ENCODE data around the gene CIAO2B.

CIAO2B gene

DNA sequence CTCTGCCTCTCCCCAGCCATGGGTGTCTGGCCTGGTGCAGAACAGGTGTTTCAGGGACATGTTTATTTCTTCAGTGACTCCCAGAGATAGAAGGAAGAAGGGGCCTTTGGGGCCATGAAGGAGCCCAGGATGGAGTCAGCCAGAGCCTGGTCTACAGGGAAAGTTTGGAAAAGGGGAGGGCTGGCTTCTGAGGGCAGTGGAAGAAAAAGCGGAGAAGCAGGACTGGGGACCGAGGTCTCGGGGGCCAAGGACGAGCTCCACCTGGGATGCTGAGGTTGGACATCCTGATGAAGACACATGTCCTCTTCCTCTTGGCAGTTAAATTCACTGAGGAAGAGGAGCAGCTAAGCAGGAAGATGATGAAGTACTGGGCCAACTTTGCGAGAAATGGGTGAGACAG, 8.8 kb upstream of the CIAO2B start:
- in situ Hi-C loops (cut with HindIII; ENCODE audit: low sequenced_read_pairs), result no loop called here

DNA sequence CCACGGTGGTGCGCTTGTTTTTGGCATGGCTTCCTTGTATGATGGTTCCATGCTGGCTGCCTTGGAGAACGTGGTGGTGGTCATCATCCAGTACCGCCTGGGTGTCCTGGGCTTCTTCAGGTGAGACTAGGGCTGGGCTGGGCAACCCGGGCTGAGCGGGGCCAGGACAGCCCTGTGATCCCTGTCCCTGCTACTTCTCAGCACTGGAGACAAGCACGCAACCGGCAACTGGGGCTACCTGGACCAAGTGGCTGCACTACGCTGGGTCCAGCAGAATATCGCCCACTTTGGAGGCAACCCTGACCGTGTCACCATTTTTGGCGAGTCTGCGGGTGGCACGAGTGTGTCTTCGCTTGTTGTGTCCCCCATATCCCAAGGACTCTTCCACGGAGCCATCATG, 6.0 kb upstream of the CIAO2B start:
- in situ Hi-C loops (cut with HindIII; ENCODE audit: low sequenced_read_pairs), result no loop called here

DNA sequence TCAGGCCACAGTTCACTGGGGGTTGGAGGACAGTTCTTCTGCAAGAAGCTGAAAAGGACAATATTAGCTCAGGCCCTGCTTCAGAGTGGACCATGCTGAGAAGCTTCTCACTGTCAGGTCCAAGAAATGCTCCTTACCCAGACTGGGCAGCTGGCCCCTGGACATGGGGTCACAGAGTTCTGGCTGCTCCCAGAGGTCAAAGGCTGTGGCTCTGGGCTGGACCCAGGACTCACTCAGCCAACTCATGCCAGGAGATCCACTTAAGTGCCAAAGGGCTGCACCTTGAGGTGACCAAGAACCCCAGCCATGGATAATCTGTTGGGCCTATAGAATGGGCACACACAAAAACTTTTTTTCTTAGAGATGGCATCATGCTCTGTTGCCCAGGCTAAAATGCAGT, 5.2 kb upstream of the CIAO2B start:
- in situ Hi-C loops (cut with HindIII; ENCODE audit: low sequenced_read_pairs), result loop anchor here (5.0 to 10.0 kb wide), 3 partner anchors 57 to 445 kb away; partner anchors contain the start of gene PDP2

DNA sequence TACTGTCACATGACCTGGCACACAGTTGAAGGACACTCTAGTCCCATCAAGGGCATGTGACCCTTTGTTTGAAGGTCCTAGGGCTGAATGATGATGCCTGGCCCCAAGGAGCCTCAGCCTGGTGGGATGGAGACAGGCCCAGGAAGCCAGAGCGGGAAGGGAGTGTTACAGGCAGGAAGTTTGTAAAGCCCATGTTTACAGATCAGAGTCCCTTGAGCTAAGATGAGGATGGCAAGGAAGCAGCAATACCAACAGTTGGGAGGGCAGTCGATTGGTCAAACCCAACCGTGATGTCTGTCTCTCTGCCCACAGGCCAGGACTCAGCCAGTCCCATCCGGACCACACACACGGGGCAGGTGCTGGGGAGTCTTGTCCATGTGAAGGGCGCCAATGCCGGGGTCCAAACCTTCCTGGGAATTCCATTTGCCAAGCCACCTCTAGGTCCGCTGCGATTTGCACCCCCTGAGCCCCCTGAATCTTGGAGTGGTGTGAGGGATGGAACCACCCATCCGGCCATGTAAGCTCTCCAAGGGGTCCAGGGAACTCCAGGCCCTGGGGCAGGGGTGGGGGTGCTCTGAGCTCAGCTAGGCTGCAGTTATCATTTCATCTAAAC, 3.6 kb upstream of the CIAO2B start:
- in situ Hi-C loops (cut with HindIII; ENCODE audit: low sequenced_read_pairs), result loop anchor here (5.0 to 10.0 kb wide), 3 partner anchors 56 to 447 kb away; partner anchors contain the start of gene PDP2

DNA sequence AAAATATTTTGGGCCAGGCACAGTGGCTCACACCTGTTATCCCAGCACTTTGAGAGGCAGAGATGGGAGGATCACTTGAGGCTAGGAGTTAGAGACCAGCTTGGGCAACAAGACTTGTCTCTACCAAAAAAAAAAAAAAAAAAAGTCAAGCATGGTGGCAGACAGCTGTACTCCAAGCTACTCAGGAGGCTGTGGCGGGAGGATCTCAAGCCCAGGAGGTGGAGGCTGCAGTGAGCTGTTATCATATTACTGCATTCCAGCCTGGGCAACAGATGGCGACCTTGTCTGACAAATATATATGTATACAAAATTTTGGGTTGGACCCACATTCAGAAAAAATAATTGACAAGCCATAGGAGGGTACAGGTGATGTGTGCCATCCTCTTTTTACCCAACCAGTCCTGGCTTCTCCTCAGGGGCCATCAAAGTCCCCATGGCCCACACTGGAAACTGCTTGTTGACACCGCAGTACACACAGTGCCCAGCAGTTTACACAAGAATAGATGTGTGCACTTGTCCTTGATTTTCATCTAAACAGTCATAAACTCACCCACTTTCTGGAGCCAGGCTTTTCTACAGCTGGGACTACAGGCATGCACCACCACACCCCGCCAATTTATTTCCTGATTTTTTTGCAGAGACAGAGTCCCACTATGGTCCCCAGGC, 2.8 kb upstream of the CIAO2B start:
- in situ Hi-C loops (cut with HindIII; ENCODE audit: low sequenced_read_pairs), result loop anchor here (5.0 to 10.0 kb wide), 3 partner anchors 55 to 448 kb away; partner anchors contain the start of gene PDP2

DNA sequence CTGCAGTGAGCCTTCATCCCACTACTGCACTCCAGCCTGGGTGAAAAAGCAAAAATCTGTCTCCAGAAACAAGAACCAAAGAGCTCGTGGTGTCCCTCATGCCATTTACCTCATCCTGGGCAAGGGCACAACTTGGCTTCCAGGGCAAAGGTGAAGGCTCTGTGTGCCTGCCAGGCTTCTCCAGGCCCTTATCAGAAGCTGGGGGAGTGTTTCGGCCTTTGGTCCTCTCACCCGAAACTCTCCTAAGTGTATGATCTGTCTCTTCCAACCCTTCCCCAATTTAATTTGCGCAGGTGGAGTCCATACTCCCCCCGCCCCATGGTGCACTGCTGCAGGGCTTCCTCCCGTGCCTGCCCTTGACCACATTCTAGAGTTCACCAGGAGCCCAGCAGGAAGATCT, 2.3 kb upstream of the CIAO2B start:
- in situ Hi-C loops (cut with HindIII; ENCODE audit: low sequenced_read_pairs), result loop anchor here (5.0 to 10.0 kb wide), 3 partner anchors 54 to 448 kb away; partner anchors contain the start of gene PDP2

DNA sequence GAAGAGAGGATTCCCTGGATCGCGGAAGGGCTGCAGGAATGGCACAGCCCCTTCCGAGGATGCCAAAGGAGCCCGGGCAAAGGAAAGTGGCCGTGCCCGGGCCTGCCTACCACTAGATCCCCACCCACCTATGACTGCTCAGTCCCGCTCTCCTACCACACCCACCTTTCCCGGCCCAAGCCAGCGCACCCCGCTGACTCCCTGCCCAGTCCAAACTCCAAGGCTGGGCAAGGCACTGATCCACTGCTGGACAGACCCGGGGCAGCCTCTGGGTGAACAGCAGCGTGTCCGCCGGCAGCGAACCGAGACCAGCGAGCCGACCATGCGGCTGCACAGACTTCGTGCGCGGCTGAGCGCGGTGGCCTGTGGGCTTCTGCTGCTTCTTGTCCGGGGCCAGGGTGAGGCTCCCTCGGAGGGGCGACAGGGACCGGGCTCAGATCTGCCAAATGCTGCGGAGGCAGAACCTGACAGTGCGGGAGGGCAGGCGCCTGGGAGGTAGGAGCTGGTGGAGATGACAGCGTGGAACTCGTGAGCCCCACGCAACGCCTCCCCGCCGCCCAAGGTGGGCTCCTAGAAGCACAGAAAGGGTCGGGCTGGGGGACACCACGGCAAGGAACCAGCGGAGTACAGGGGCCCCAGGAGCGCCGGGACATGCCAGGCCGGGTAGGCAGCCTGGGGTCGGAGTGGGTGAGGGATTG, 1.3 kb upstream of the CIAO2B start, which contains the start of gene CES2:
Gene CES2 (plus strand): TSS at position 203 of the 698 bp plus-strand sequence. CDS start 120 bp downstream, at position 323.
- in situ Hi-C loops (cut with HindIII; ENCODE audit: low sequenced_read_pairs), result loop anchor here (5.0 to 10.0 kb wide), 3 partner anchors 53 to 449 kb away; partner anchors contain the start of gene PDP2

DNA sequence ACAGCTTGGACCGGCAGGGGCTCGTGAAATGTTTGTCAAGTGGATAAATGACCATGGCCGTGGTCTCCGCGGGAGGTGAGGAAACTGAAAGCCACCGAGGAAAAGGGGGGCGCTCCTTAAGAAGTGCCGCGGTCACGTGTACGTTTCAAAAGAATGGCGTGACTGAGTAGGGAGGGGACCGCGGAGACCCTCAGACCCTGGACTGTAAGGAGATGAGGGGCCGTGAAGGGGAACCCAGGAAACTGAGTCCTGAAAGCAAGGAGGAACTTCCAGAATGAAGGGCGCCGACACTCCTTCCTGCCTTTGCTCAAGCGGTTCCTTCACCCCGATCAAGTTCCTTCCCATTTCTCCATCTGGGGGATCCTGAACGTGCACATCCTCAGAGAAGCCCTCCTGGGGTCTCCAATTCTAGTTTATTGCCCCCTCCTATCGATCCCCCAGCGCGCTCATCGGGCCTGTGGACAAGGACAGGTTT, 674 bp upstream of the CIAO2B start:
- in situ Hi-C loops (cut with HindIII; ENCODE audit: low sequenced_read_pairs), result loop anchor here (5.0 to 10.0 kb wide), 3 partner anchors 53 to 450 kb away; partner anchors contain the start of gene PDP2

DNA sequence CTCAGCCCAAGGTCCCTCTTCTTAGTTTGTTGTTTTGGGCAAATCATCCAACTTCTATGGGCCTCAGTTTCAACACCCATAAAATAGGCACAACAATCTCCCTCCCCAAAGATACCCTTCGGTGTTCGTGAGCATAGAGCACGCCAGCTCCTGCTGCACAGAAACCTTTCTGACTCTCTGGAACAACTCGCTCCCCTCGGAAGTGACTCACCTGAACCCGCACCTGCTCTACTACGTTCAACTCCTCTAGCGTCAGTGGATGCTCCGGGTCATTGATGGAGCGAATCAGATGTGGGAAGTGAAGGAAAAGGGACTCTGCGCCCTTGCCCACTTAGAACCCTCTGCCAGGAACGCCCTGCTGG, 445 bp downstream of the CIAO2B start:
- in situ Hi-C loops (cut with HindIII; ENCODE audit: low sequenced_read_pairs), result loop anchor here (10.0 kb wide), 1 partner anchor 451 kb away; no protein-coding TSS in a partner anchor

DNA sequence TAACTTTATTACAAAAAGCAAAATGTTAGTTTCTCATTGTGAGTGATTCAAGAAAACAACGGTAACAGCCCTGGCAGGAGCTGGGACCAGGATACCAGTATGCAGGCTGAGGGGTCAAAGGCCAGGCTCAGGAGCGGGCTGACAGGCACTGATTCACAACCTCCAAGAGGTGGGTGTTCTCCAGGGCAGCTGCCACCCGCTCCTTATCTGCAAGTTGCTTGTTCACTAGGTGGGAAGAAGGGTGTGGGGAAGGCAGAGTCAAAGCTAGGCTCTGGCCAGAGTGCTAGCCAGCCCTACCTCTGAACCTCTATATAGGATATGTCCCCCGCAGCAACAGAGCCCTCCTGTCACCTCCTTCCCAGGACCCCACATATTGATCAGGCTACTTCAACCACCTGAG, 2.1 kb downstream of the CIAO2B start:
- in situ Hi-C loops (cut with HindIII; ENCODE audit: low sequenced_read_pairs), result loop anchor here (10.0 kb wide), 1 partner anchor 453 kb away; no protein-coding TSS in a partner anchor

DNA sequence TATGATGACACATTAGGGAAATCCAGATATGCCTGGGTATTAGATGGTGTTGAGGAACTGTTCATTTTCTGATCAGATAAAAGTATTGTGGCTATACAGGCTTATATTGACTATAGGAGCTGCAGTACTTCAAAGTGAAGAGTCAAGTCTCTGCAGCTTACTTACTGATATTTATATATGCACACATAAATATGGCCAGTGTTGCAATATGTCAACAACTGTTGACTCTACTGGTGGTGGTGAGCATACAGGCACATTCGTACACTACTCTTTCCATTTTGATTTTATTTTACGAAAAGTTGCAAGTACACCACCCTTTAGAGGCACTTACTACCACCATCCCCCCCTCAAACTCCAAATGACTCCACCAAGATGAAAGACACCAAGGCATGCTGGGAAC, 2.5 kb downstream of the CIAO2B start:
- in situ Hi-C loops (cut with HindIII; ENCODE audit: low sequenced_read_pairs), result loop anchor here (10.0 kb wide), 1 partner anchor 453 kb away; no protein-coding TSS in a partner anchor

DNA sequence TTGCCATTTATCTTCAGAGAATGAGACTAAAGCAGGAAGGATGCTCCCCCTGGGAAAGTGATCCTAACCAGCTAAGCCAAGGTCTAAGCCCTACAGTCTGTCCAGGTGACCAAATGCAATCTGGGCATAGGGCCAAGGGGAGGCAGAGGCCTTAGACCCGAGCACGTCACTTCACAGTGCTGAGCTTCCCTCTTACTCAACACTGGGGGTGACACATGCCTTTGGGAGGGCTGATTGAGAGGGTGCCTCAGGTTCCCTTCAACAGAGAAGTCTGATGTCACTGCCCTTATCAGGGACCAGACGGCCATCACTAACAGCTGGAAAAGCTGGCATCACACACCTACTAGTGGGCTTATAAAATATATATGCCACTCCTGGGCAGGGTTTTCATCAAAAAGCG, 4.0 kb downstream of the CIAO2B start:
- in situ Hi-C loops (cut with HindIII; ENCODE audit: low sequenced_read_pairs), result loop anchor here (10.0 kb wide), 1 partner anchor 455 kb away; no protein-coding TSS in a partner anchor

DNA sequence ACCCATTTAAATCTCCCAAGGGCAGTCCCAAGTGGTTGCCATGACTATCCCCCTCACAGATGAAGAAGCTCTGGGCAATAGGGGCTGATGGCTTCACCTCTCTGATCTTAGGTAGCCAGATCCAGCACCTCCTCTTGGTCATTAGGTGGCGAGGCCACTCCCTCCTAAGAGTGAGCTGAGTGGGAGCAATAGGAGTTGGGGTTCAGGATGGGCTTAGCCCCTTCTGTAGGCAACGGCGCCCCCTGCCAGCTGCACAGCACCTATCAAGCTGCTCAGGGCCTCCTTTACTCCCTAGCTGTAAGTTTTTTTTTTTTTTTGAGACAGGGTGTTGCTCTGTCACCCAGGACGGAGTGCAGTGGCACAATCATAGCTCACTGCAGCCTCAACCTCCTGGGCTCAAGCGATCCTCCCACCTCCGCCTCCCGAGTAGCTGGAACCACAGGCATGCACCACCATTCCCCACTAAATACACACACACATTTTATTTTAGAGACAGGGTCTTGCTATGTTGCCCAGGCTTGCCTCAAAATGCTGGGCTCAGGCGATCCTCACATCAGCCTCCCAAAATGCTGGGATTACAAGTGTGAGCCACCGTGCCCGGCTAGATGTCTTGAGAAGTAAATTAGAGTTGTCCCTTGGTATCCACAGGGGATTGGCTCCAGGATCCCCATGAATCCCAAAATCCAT, 5.4 kb downstream of the CIAO2B start:
- in situ Hi-C loops (cut with HindIII; ENCODE audit: low sequenced_read_pairs), result no loop called here

DNA sequence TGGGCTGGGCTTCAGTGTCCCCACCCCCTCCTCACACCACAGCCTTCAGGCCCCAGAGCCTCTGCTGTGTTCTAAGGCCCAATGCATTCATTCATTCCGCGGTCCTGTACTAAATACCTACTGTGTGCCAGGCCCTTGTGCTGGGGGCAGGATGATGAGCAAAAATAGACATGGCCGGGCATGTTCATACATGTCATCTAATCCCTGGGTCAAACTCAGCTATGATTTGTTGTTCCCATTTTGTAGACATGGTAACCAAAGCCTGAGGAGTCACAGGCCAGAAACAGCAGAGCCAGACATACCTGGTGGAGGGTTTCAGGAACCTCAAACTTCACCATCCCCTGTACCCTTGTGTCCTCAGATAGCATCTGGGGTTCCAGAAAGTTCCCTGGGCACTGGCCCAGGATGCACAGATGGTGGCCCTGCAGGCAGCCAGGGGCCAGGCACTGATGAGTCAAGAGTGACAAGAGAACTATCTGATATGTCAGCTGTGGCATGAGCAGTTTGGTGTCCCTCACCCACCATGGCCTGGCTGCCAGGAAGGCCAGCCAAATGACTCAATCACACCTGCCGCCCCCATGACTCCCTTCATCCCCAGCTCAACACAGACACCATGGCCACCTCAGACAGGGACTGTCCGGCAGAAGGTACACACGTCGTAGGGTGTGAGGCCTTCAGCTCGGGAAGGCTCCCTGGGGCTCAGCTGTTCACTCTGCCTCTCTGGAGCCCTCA, 6.1 kb downstream of the CIAO2B start:
- in situ Hi-C loops (cut with HindIII; ENCODE audit: low sequenced_read_pairs), result no loop called here

DNA sequence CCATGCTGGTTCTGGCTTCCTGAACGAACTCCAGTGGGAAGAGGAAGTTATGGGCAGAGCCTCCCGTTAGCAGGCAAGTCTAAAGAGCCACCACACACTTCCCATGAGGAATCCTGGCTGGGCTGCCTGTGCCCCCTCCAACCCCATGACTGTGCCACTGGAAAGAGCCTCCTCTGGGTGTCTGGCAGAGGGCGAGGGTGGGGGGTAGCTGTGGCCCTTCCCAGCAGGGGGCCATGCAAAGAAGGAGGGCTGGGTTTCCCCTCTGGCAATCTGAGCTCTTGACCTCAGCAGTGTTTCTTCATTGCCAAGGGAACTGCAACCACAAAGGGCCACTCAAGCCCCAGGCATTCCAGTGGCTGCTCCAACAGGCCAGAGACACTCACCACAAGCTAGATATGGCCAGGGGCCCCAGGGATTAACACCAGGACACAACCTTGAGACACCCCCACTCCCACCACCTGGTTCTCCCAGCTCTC, 7.2 kb downstream of the CIAO2B start:
- in situ Hi-C loops (cut with HindIII; ENCODE audit: low sequenced_read_pairs), result no loop called here

DNA sequence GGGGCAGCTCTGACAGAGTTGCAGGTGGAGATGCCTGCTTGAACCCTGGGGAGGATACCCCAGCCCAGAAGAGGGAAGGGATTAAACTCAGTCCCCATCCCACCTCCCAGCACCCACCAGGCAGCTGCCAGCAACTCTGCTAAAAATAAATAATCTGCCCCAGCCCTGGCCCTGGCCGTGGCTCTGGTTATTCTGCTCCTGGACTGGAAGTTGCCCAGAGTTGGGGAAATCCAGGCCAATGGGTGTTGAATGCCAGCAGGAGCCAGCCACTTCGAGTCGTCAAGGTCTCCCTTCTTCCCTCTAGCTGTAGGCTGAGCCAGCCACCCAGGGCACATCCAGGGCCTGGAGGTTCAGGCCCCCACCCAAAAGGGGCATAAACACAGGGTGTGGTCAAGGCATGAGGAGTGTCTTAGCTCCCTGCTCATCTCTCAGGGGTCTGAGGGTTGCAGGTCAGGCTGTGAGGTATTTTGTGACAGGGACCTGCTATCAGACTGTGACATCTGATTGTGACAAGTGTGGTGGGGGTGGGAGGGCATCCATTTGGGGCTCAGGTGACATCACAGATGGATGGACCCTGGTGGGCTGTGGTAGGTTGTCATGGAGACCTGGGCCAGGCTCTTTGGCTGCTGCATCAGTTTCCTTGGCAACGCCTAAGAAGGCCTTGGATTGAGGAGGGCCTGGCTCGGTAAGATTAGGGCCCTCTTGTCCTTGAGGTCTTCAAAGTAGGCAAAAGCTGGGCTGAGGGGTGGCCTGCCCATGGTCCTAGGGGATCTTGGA, 7.8 kb downstream of the CIAO2B start:
- in situ Hi-C loops (cut with HindIII; ENCODE audit: low sequenced_read_pairs), result no loop called here

DNA sequence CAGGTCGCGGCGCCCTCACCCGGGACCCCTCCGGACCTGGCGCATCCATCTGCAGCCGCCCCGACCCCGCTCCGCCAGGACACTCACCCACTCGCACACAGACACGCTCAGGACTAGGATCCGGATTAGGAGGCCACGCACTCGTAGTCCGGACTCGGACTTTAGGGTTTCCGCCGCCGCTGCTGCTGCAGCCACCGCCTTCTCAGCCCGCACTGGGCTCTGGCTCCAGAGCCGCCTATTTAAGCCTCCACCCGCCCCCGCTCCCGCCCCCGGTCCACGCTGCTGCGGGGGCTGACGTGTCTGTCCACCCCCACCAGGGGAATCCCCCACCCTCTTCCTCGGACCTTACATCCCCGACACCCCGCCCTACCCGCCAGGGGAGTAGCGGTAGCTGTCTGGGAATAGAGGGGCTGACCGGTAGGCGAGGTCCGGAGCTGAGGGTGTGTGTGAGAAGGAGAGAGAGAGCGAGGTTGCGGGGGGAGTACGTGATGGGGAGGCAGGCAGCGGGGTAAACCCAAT, 8.8 kb downstream of the CIAO2B start, which contains the start of gene RRAD:
Gene RRAD (minus strand): TSS at position 214 of the 519 bp plus-strand sequence. CDS start 356 bp downstream, outside the sequence.
- in situ Hi-C loops (cut with HindIII; ENCODE audit: low sequenced_read_pairs), result no loop called here

DNA sequence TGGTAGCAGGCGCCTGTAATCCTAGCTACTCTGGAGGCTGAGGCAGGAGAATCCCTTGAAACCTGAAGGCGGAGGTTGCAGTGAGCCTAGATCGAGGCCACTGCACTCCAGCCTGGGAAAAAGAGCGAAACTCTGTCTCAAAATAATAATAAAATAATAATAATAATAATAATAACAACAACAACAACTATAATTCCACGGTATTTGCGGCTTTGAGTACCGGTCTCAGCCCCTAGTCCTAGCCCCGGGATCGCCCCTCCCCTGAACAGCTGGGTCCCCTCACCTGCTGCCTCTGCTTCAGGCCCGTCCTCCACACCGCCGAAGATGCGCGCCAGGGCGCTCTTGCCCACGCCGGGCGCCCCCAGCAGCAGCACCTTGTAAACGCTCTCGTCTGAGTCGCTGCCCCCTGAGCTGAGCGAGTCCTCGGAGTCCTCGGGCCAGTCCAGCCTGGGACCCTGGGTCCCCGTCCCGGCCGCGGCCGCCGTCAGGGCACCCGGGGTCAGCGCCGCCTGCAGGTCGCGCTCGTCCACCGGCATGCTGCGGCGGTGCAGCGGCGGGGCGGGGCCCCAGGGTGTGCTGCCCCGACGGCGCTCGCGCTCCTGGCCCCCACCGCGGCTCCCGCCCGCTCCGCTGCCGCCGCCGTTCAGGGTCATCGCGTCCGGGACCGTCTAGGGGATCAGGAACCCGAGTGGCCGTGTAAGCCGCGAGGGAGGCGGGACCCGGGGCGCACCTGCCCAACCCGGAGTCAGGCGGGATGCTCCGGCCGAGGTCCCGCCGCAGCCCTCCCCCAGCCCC, 9.5 kb downstream of the CIAO2B start:
- in situ Hi-C loops (cut with HindIII; ENCODE audit: low sequenced_read_pairs), result no loop called here

Measured in endothelial cell of hepatic sinusoid (primary cell).